HEK293T (cell line): ENCODE data around the gene PAX8.

ENCODE experiments used
- CTCF ChIA-PET: fragments of 350-600 bp; formaldehyde crosslinking; extraction: SDS; loops from one replicate; lab custom pipeline; 2021; ENCODE audit warnings: antibody characterized with exemption, inconsistent platforms; lab: Yijun Ruan, JAX
- POLR2A ChIA-PET: fragments of 350-600 bp; formaldehyde crosslinking; extraction: SDS; loops from one replicate; lab custom pipeline; 2020; ENCODE audit warnings: antibody characterized with exemption, inconsistent platforms; lab: Yijun Ruan, JAX
- DNase-seq: peaks from one replicate; pipeline ENCODE4 v3.0.0; 2012; ENCODE audit warnings: mixed read lengths; ENCODE audit errors: extremely low spot score
- ARNT ChIP-seq: fragments of 450-650 bp; IDR thresholded peaks from 2 replicates; pipeline ENCODE4 v1.6.1; 2017; ENCODE audit warnings: mild to moderate bottlenecking
- BHLHE40 ChIP-seq: fragments of 450-650 bp; IDR thresholded peaks from 2 replicates; pipeline ENCODE4 v1.6.1; 2016; ENCODE audit warnings: mild to moderate bottlenecking, moderate library complexity, borderline replicate concordance
- CTBP1 ChIP-seq: fragments of 450-650 bp; IDR thresholded peaks from 2 replicates; pipeline ENCODE4 v1.6.1; 2016; ENCODE audit warnings: borderline replicate concordance
- ELF4 ChIP-seq: fragments of 450-650 bp; IDR thresholded peaks from 2 replicates; pipeline ENCODE4 v1.6.1; 2017; ENCODE audit warnings: antibody characterized with exemption
- FOXA1 ChIP-seq: fragments of 450-650 bp; IDR thresholded peaks from 2 replicates; pipeline ENCODE4 v1.6.1; 2016; ENCODE audit warnings: mild to moderate bottlenecking
- FOXK2 ChIP-seq: fragments of 450-650 bp; IDR thresholded peaks from 2 replicates; pipeline ENCODE4 v1.6.1; 2016; ENCODE audit warnings: mild to moderate bottlenecking
- FOXM1 ChIP-seq: fragments of 450-650 bp; IDR thresholded peaks from 2 replicates; pipeline ENCODE4 v1.6.1; 2017; ENCODE audit warnings: mild to moderate bottlenecking, borderline replicate concordance
- HDGF ChIP-seq: fragments of 450-650 bp; IDR thresholded peaks from 2 replicates; pipeline ENCODE4 v1.6.1; 2017; ENCODE audit warnings: antibody characterized with exemption, borderline replicate concordance
- L3MBTL2 ChIP-seq: fragments of 450-650 bp; conservative IDR thresholded peaks from 2 replicates; pipeline ENCODE4 v1.6.1; 2016; ENCODE audit warnings: mild to moderate bottlenecking
- LEF1 ChIP-seq: fragments of 450-650 bp; IDR thresholded peaks from 2 replicates; pipeline ENCODE4 v1.6.1; 2017; ENCODE audit warnings: mild to moderate bottlenecking, borderline replicate concordance
- NFRKB ChIP-seq: fragments of 450-650 bp; IDR thresholded peaks from 2 replicates; pipeline ENCODE4 v1.6.1; 2016; ENCODE audit warnings: mild to moderate bottlenecking, moderate library complexity
- SP1 ChIP-seq: fragments of 450-650 bp; IDR thresholded peaks from 2 replicates; pipeline ENCODE4 v1.6.1; 2017
- SUZ12 ChIP-seq: fragments of 450-650 bp; IDR thresholded peaks from 2 replicates; pipeline ENCODE4 v1.6.1; 2016; ENCODE audit warnings: mild to moderate bottlenecking
- TARDBP ChIP-seq: fragments of 450-650 bp; IDR thresholded peaks from 2 replicates; pipeline ENCODE4 v1.6.1; 2016
- ZNF384 ChIP-seq: fragments of 450-650 bp; IDR thresholded peaks from 2 replicates; pipeline ENCODE4 v1.6.1; 2016
- TF ChIP-seq, protein P1 (sequence below): fragments of 450-650 bp; IDR thresholded peaks from 2 replicates; pipeline ENCODE4 v1.6.1; 2016

Gene PAX8

DNA sequence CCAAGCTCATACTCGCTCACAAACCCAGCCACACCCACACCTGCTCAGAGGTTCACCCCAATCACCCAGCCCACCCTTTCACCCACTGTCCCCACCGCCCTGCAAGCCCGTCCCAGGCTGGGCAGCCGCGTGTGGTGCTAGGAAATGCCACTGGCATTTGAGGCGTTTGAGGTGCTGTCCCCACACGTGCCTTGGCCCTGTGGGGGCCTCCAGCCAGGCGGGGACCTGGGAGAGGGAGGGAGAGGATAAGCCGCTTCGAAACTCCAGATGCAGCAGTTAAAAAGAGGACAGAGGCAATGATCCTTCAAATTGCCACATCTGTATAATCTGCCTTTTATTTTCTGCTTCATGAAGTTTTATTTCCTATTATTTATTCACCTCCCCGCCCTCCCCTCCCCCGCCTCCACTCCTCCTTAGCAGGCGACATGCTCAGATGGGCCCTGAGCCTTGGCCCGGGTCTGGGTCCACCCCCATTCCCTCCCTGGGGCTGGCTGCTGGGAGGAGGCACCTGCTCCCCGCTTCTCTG lies 69.0 kb downstream of the PAX8 start:
- TF ChIP-seq CTBP1 (no peak), NFRKB (no peak), ARNT (no peak), FOXA1 (no peak), ZNF384 (no peak), HDGF (no peak), L3MBTL2 (no peak), TARDBP (no peak), SP1 (no peak), FOXK2 (no peak), LEF1 (no peak), FOXM1 (no peak), BHLHE40 (no peak), SUZ12 (no peak), ELF4 (no peak)
- TF ChIP-seq, protein P1, sequence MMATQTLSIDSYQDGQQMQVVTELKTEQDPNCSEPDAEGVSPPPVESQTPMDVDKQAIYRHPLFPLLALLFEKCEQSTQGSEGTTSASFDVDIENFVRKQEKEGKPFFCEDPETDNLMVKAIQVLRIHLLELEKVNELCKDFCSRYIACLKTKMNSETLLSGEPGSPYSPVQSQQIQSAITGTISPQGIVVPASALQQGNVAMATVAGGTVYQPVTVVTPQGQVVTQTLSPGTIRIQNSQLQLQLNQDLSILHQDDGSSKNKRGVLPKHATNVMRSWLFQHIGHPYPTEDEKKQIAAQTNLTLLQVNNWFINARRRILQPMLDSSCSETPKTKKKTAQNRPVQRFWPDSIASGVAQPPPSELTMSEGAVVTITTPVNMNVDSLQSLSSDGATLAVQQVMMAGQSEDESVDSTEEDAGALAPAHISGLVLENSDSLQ = no peak
- no peak for DNase-seq
- ChIA-PET POLR2A (no interaction called here), CTCF (no interaction called here)

- TF ChIP-seq CTBP1 (no peak), ZNF384 (no peak), TARDBP (no peak), FOXK2 (no peak), SUZ12 (no peak), ARNT (no peak), ELF4 (no peak), BHLHE40 (no peak), SP1 (no peak), LEF1 (no peak), HDGF (no peak), NFRKB (no peak), L3MBTL2 (no peak), FOXA1 (no peak), FOXM1 (no peak)
- TF ChIP-seq, protein P1 = no peak
- POLR2A ChIA-PET = no interaction called here
- CTCF ChIA-PET = interaction anchor here (0.6 kb wide), 1 partner anchor 10 kb away, joined by 3 read pairs; no protein-coding TSS in a partner anchor
- DNase-seq = no peak
These were observed 69.6 kb downstream of the PAX8 start for GRCh38 chr2:113209011-113209645.

- TF ChIP-seq FOXA1 = no peak
- TF ChIP-seq SUZ12 = no peak
- no peak for TF ChIP-seq L3MBTL2
- TF ChIP-seq SP1 = no peak
- TF ChIP-seq, protein P1 = no peak
- no peak for TF ChIP-seq FOXK2
- no peak for DNase-seq
- ChIA-PET CTCF (no interaction called here), POLR2A (no interaction called here)
These were observed 70.3 kb downstream of the PAX8 start for GRCh38 chr2:113208396-113208795.

GRCh38 chr2:113207021-113207420 lies 71.7 kb downstream of the PAX8 start:
- POLR2A ChIA-PET = no interaction called here
- DNase-seq = no peak
- CTCF ChIA-PET = interaction anchor here (0.7 to 1.5 kb wide), 2 partner anchors 163 to 183 kb away, joined by 3 to 4 read pairs; no protein-coding TSS in a partner anchor
- no peak for TF ChIP-seq FOXA1
- no peak for TF ChIP-seq CTBP1
- no peak for TF ChIP-seq FOXM1
- no peak for TF ChIP-seq TARDBP
- no peak for TF ChIP-seq SUZ12
- no peak for TF ChIP-seq L3MBTL2
- no peak for TF ChIP-seq FOXK2
- TF ChIP-seq HDGF = no peak
- TF ChIP-seq, protein P1 = no peak
- TF ChIP-seq LEF1 = no peak
- TF ChIP-seq BHLHE40 = no peak
- no peak for TF ChIP-seq SP1
- no peak for TF ChIP-seq ELF4
- no peak for TF ChIP-seq ZNF384
- TF ChIP-seq ARNT = no peak
- TF ChIP-seq NFRKB = no peak

GRCh38 chr2:113206251-113206650 lies 72.5 kb downstream of the PAX8 start:
- CTCF ChIA-PET = interaction anchor here (0.5 to 1.5 kb wide), 3 partner anchors 77 to 184 kb away, joined by 3 to 4 read pairs (median 4); no protein-coding TSS in a partner anchor
- POLR2A ChIA-PET = no interaction called here
- no peak for DNase-seq
- TF ChIP-seq ZNF384 (no peak), FOXK2 (no peak), L3MBTL2 (no peak), ARNT (no peak), SUZ12 (no peak), CTBP1 (no peak)
- TF ChIP-seq, protein P1 = no peak
